ENCODE data around the gene GDF7.

- TF ChIP-seq CTCF (IDR thresholded peaks at IDR 0.05; ENCODE audit: poor library complexity) (no peak), EZH2 (IDR thresholded peaks at IDR 0.05; ENCODE audit: borderline replicate concordance) (no peak)
These were observed 26.4 kb upstream of the GDF7 start for GRCh38 chr2:20640411-20641122.

Data from hepatocyte (in vitro differentiated cells).